Neuronal stem cell (in vitro differentiated cells): Measurements from ENCODE around the gene MYH6.

Experiments
- DNase-seq: peaks from one replicate; pipeline ENCODE4 v3.0.0-alpha.2; 2013; ENCODE audit warnings: low spot score
- H2AFZ ChIP-seq: one replicate; pipeline ENCODE4 v1.6.1; 2013; ENCODE audit warnings: mild to moderate bottlenecking, low read length, inconsistent platforms
- H2AK5ac ChIP-seq: 2 replicates; pipeline ENCODE4 v1.6.1; 2013; ENCODE audit warnings: low read depth, mild to moderate bottlenecking, inconsistent platforms, low read length, moderate library complexity, mixed read lengths
- H2BK120ac ChIP-seq: 2 replicates; pipeline ENCODE4 v1.6.1; 2013; ENCODE audit warnings: low read depth, mild to moderate bottlenecking, inconsistent platforms, low read length, moderate library complexity, mixed read lengths
- H2BK12ac ChIP-seq: one replicate; pipeline ENCODE4 v1.6.1; 2013; ENCODE audit warnings: low read length, inconsistent platforms
- H2BK15ac ChIP-seq: 2 replicates; pipeline ENCODE4 v1.6.1; 2013; ENCODE audit warnings: mild to moderate bottlenecking, low read length, inconsistent platforms, mixed read lengths
- H2BK5ac ChIP-seq: one replicate; pipeline ENCODE4 v1.6.1; 2013; ENCODE audit warnings: inconsistent platforms, mild to moderate bottlenecking, low read length, moderate library complexity
- H3K14ac ChIP-seq: one replicate; pipeline ENCODE4 v1.6.1; 2013; ENCODE audit warnings: low read length, inconsistent platforms
- H3K18ac ChIP-seq: 2 replicates; pipeline ENCODE4 v1.6.1; 2013; ENCODE audit warnings: low read length, inconsistent platforms
- H3K23ac ChIP-seq: 2 replicates; pipeline ENCODE4 v1.6.1; 2013; ENCODE audit warnings: low read depth, mild to moderate bottlenecking, mixed read lengths, low read length, inconsistent platforms; ENCODE audit not compliant: poor library complexity
- H3K27ac ChIP-seq: replicated peaks from 3 replicates; pipeline ENCODE4 v1.5.1; 2013; ENCODE audit warnings: low read length, inconsistent platforms
- H3K27me3 ChIP-seq, 3 experiments: 2 replicates each; pipeline ENCODE4 v1.6.1; 2013; ENCODE audit warnings: low read length in 3 of 3, mild to moderate bottlenecking in 2 of 3, inconsistent platforms in 1 of 3, low read depth in 1 of 3, mixed read lengths in 1 of 3, moderate library complexity in 1 of 3; ENCODE audit not compliant: control insufficient read depth in 3 of 3, insufficient read depth in 3 of 3
- H3K36me3 ChIP-seq, 2 donors: replicated peaks in 1 of 2; 2 replicates each; pipeline ENCODE4 v1.6.1; 2013; ENCODE audit warnings: low read length in 2 of 2; ENCODE audit not compliant: control insufficient read depth in 2 of 2, insufficient read depth in 2 of 2
- H3K4ac ChIP-seq: 2 replicates; pipeline ENCODE4 v1.6.1; 2013; ENCODE audit warnings: inconsistent platforms, mild to moderate bottlenecking, low read length, moderate library complexity
- H3K4me1 ChIP-seq, 2 donors: 1 replicate in 1 of 2; 2 replicates in 1 of 2; pipeline ENCODE4 v1.6.1; 2013; ENCODE audit warnings: low read length in 2 of 2, low read depth in 1 of 2; ENCODE audit not compliant: control insufficient read depth in 2 of 2, insufficient read depth in 1 of 2
- H3K4me2 ChIP-seq: one replicate; pipeline ENCODE4 v1.6.1; 2013; ENCODE audit warnings: mild to moderate bottlenecking, low read length, inconsistent platforms; ENCODE audit not compliant: insufficient read depth, poor library complexity, severe bottlenecking
- H3K4me3 ChIP-seq, 2 donors: 2 replicates each; pipeline ENCODE4 v1.5.1; 2013; ENCODE audit warnings: low read length in 2 of 2, mild to moderate bottlenecking in 2 of 2, inconsistent platforms in 1 of 2, moderate library complexity in 1 of 2
- H3K79me1 ChIP-seq: one replicate; pipeline ENCODE4 v1.6.1; 2013; ENCODE audit warnings: low read depth, mild to moderate bottlenecking, inconsistent platforms, low read length, moderate library complexity
- H3K9ac ChIP-seq: one replicate; pipeline ENCODE4 v1.6.1; 2013; ENCODE audit warnings: mild to moderate bottlenecking, low read depth, low read length, inconsistent platforms; ENCODE audit not compliant: poor library complexity
- H3K9me3 ChIP-seq, 2 donors: replicated peaks in 1 of 2; 2 replicates each; pipeline versions ENCODE3 to v1.6.1; 2013; ENCODE audit warnings: low read length in 2 of 2, mild to moderate bottlenecking in 2 of 2, inconsistent platforms in 1 of 2, low read depth in 1 of 2, mixed read lengths in 1 of 2, moderate library complexity in 1 of 2; ENCODE audit not compliant: control insufficient read depth in 2 of 2, insufficient read depth in 1 of 2
- H4K8ac ChIP-seq: one replicate; pipeline ENCODE4 v1.6.1; 2013; ENCODE audit warnings: low read depth, mild to moderate bottlenecking, inconsistent platforms, low read length, moderate library complexity
- H4K91ac ChIP-seq: one replicate; pipeline ENCODE4 v1.6.1; 2013; ENCODE audit warnings: low read length, low read depth, mild to moderate bottlenecking, inconsistent platforms; ENCODE audit not compliant: poor library complexity
- WGBS, 2 donors: extraction: QIAGEN DNeasy Blood & Tissue Kit; methylation state at CpG; one replicate each; pipeline ENCODE4 v1.1.7; 2013; ENCODE audit warnings: missing lambda C conversion rate in 2 of 2, mixed read lengths in 1 of 2; ENCODE audit not compliant: insufficient read length in 2 of 2, insufficient replicate concordance in 1 of 2; ENCODE audit errors: extremely low coverage in 2 of 2; 5-methylcytosine and 5-hydroxymethylcytosine counted together

Gene MYH6

GRCh38 chr14:23377198-23377550 lies 30.9 kb downstream of the MYH6 start:
- Histone ChIP-seq H3K4me3 (no peak overlapping the region), H4K8ac (peak overlapping the region; percentile 67), H2BK5ac (no peak overlapping the region), H3K4me2 (no peak overlapping the region), H2BK15ac (peak overlapping the region; percentile 61), H3K27me3 (peaks cover 0 to 59% (median 0%) of the 10 kb centered on the region in 3 experiments), H3K14ac (peak overlapping the region; percentile 2), H3K18ac (peak overlapping the region; percentile 63), H2AK5ac (peak overlapping the region; percentile 41), H3K79me1 (no peaks in the 10 kb centered on the region), H3K4me1 (peaks cover 0 to 11% of the 10 kb centered on the region in 2 donors), H2BK120ac (no peak overlapping the region), H3K9ac (peak overlapping the region; percentile 80), H3K9me3 (no peaks in the 10 kb centered on the region), H3K27ac (no peak overlapping the region), H3K4ac (no peak overlapping the region), H3K23ac (no peak overlapping the region), H2AFZ (peak overlapping the region; percentile 66), H3K36me3 (no peaks in the 10 kb centered on the region), H2BK12ac (no peak overlapping the region), H4K91ac (no peak overlapping the region)
- no peak for DNase-seq
- WGBS, 2 donors: no CpG with 5 or more reads among the region's 11 CpGs

GRCh38 chr14:23376482-23377197 lies 31.4 kb downstream of the MYH6 start, which contains the start of gene CMTM5:
Gene CMTM5 (plus strand): TSS chr14:23377046. CDS start chr14:23377252, 206 bp downstream.
- Histone ChIP-seq H2BK15ac (peak within 1 kb of the TSS; percentile 61), H3K27ac (no peak within 1 kb of the TSS), H2BK120ac (peak within 1 kb of the TSS; percentile 85), H3K4me1 (peaks cover 0 to 11% of the 10 kb centered on the region in 2 donors), H3K36me3 (no peaks in the 10 kb centered on the region), H2AFZ (peak within 1 kb of the TSS; percentile 66), H2BK12ac (peak within 1 kb of the TSS; percentile 78), H3K23ac (peak within 1 kb of the TSS; percentile 48), H3K4ac (peak within 1 kb of the TSS; percentile 86), H4K91ac (peak within 1 kb of the TSS; percentile 76), H2AK5ac (peak within 1 kb of the TSS; percentile 92), H3K4me3 (no peak within 1 kb of the TSS), H3K9me3 (no peaks in the 10 kb centered on the region), H3K18ac (peak within 1 kb of the TSS; percentile 96), H3K9ac (peak within 1 kb of the TSS; percentile 85), H4K8ac (peak within 1 kb of the TSS; percentile 88), H3K27me3 (peaks cover 0 to 64% (median 0%) of the 10 kb centered on the region in 3 experiments), H3K14ac (peak within 1 kb of the TSS; percentile 95), H3K4me2 (peak within 1 kb of the TSS; percentile 41), H2BK5ac (peak within 1 kb of the TSS; percentile 9), H3K79me1 (no peaks in the 10 kb centered on the region)
- no CpG with 5 or more reads among the region's 13 CpGs for WGBS, 2 donors
- DNase-seq: peak; percentile 51

DNA sequence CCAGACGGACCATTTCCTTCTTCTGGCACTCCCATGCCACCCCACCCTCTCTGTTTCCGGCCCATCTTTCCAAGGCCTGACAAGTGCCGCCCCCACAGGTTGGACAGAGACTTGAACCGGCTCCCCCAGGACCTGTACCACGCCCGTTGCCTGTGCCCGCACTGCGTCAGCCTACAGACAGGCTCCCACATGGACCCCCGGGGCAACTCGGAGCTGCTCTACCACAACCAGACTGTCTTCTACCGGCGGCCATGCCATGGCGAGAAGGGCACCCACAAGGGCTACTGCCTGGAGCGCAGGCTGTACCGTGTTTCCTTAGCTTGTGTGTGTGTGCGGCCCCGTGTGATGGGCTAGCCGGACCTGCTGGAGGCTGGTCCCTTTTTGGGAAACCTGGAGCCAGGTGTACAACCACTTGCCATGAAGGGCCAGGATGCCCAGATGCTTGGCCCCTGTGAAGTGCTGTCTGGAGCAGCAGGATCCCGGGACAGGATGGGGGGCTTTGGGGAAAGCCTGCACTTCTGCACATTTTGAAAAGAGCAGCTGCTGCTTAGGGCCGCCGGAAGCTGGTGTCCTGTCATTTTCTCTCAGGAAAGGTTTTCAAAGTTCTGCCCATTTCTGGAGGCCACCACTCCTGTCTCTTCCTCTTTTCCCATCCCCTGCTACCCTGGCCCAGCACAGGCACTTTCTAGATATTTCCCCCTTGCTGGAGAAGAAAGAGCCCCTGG lies 32.4 kb downstream of the MYH6 start:
- Histone ChIP-seq H3K4me1 (peaks cover 0 to 11% of the 10 kb centered on the region in 2 donors), H2BK120ac (no peak overlapping the region), H3K36me3 (no peaks in the 10 kb centered on the region), H2AK5ac (peak overlapping the region; percentile 91), H3K27me3 (peaks cover 0 to 71% (median 0%) of the 10 kb centered on the region in 3 experiments), H3K27ac (no peak overlapping the region), H2BK12ac (no peak overlapping the region), H2BK15ac (peak overlapping the region; percentile 60), H4K91ac (peak overlapping the region; percentile 33), H3K23ac (no peak overlapping the region), H3K18ac (peak overlapping the region; percentile 20), H3K4ac (peak overlapping the region; percentile 18), H3K9ac (no peak overlapping the region), H3K79me1 (no peaks in the 10 kb centered on the region), H2AFZ (no peak overlapping the region), H3K4me3 (no peak overlapping the region), H3K4me2 (no peak overlapping the region), H3K9me3 (no peaks in the 10 kb centered on the region), H4K8ac (no peak overlapping the region), H3K14ac (no peak overlapping the region), H2BK5ac (peak overlapping the region; percentile 9)
- DNase-seq: no peak
- WGBS, 2 donors: no CpG with 5 or more reads among the region's 21 CpGs

- Histone ChIP-seq H2BK120ac (no peak overlapping the region), H2AFZ (no peak overlapping the region), H2AK5ac (no peak overlapping the region), H3K36me3 (no peaks in the 10 kb centered on the region), H3K18ac (no peak overlapping the region), H3K4me2 (no peak overlapping the region), H3K9ac (peak overlapping the region; percentile 36), H3K14ac (peak overlapping the region; percentile 23), H3K4me3 (no peak overlapping the region), H4K91ac (no peak overlapping the region), H3K23ac (no peak overlapping the region), H3K27ac (no peak overlapping the region), H2BK12ac (peak overlapping the region; percentile 26), H2BK5ac (no peak overlapping the region), H2BK15ac (peak overlapping the region; percentile 32), H3K4ac (no peak overlapping the region), H3K9me3 (no peaks in the 10 kb centered on the region), H3K4me1 (peaks cover 0 to 10% of the 10 kb centered on the region in 2 donors), H4K8ac (no peak overlapping the region), H3K27me3 (peaks cover 0 to 74% (median 2%) of the 10 kb centered on the region in 3 experiments), H3K79me1 (no peaks in the 10 kb centered on the region)
- DNase-seq: no peak
- no CpG with 5 or more reads among the region's 3 CpGs for WGBS, 2 donors
These were observed 35.0 kb downstream of the MYH6 start for GRCh38 chr14:23373041-23373440.
